AG09319 (cell line): Measurements from ENCODE around the gene ZNF214.

ENCODE experiments used
- DNase-seq: peaks from one replicate; pipeline ENCODE4 v3.0.0-alpha.2; 2010; ENCODE audit warnings: low read depth; ENCODE audit errors: extremely low read depth
- CTCF ChIP-seq: IDR thresholded peaks from 2 replicates; pipeline ENCODE4 v1.5.1; 2011; ENCODE audit warnings: low read depth, mild to moderate bottlenecking, inconsistent platforms, low read length, moderate library complexity

The ZNF214 gene

GRCh38 chr11:7046474-7047175 lies 26.5 kb upstream of the ZNF214 start:
- peak; percentile 25 for DNase-seq
- no peak for TF ChIP-seq CTCF

- no peak for DNase-seq
- TF ChIP-seq CTCF, result no peak
These were observed 13.9 kb upstream of the ZNF214 start for GRCh38 chr11:7034019-7034418.

GRCh38 chr11:7032692-7033091 lies 12.5 kb upstream of the ZNF214 start:
- DNase-seq, result no peak
- no peak for TF ChIP-seq CTCF

- no peak for DNase-seq
- no peak for TF ChIP-seq CTCF
These were observed 11.3 kb upstream of the ZNF214 start for GRCh38 chr11:7031471-7031871.

GRCh38 chr11:7030836-7031235 lies 10.7 kb upstream of the ZNF214 start:
- TF ChIP-seq CTCF, result no peak
- DNase-seq, result no peak

- TF ChIP-seq CTCF, result no peak
- DNase-seq, result no peak
These were observed 8.0 kb upstream of the ZNF214 start for GRCh38 chr11:7028141-7028540.

GRCh38 chr11:7021318-7021717 lies 1.2 kb upstream of the ZNF214 start:
- TF ChIP-seq CTCF, result no peak
- DNase-seq, result no peak
